HG03025 (cell line): ENCODE measurements around the gene BTBD2.
A peak's percentile ranks its signal among the peaks of the same experiment; 100 is the strongest.

Experiments used
- ATAC-seq: cut with Tn5 transposase; IDR thresholded peaks from one replicate; pipeline ENCODE4 v1.9.1; 2021; ENCODE audit warnings: mild to moderate bottlenecking, moderate library complexity; ENCODE audit not compliant: unreplicated experiment, low FRiP score

The BTBD2 gene

GRCh38 chr19:2015608-2015950 is at the start of gene BTBD2:
BTBD2 (minus strand) TSS chr19:2015714; CDS start chr19:2015703, 11 bp downstream.
- ATAC-seq = no peak

GRCh38 chr19:2064788-2065524 is 49.4 kb upstream of the BTBD2 start:
- ATAC-seq = no peak

GRCh38 chr19:2064395-2064787 is 48.9 kb upstream of the BTBD2 start:
- no peak for ATAC-seq

- ATAC-seq = no peak
These were observed 48.3 kb upstream of the BTBD2 start for GRCh38 chr19:2063824-2064223.

GRCh38 chr19:2062770-2063169 is 47.3 kb upstream of the BTBD2 start:
- no peak for ATAC-seq

- ATAC-seq = no peak
These were observed 46.8 kb upstream of the BTBD2 start for GRCh38 chr19:2062389-2062729.

GRCh38 chr19:2061495-2062388 is 46.2 kb upstream of the BTBD2 start:
- peak; percentile 73 for ATAC-seq

GRCh38 chr19:2060884-2061494 is 45.5 kb upstream of the BTBD2 start:
- peak; percentile 3 for ATAC-seq

GRCh38 chr19:2059422-2060201 is 44.1 kb upstream of the BTBD2 start:
- no peak for ATAC-seq

- ATAC-seq = no peak
These were observed 43.3 kb upstream of the BTBD2 start for GRCh38 chr19:2058570-2059421.

- no peak for ATAC-seq
These were observed 42.3 kb upstream of the BTBD2 start for GRCh38 chr19:2057484-2058469.

- no peak for ATAC-seq
These were observed 41.3 kb upstream of the BTBD2 start for GRCh38 chr19:2056837-2057192.

- ATAC-seq = no peak
These were observed 40.7 kb upstream of the BTBD2 start for GRCh38 chr19:2055931-2056836.

GRCh38 chr19:2054763-2055162 is 39.2 kb upstream of the BTBD2 start:
- ATAC-seq = no peak

- ATAC-seq = no peak
These were observed 38.3 kb upstream of the BTBD2 start for GRCh38 chr19:2053601-2054389.

- ATAC-seq = no peak
These were observed 36.5 kb upstream of the BTBD2 start for GRCh38 chr19:2051773-2052704.
